Kidney glomerular epithelial cell (primary cell): ENCODE measurements around the gene LAD1.

Experiments
- DNase-seq: peaks from one replicate; lab custom pipeline; 2025; lab: John Stamatoyannopoulos, UW

Gene LAD1

DNA sequence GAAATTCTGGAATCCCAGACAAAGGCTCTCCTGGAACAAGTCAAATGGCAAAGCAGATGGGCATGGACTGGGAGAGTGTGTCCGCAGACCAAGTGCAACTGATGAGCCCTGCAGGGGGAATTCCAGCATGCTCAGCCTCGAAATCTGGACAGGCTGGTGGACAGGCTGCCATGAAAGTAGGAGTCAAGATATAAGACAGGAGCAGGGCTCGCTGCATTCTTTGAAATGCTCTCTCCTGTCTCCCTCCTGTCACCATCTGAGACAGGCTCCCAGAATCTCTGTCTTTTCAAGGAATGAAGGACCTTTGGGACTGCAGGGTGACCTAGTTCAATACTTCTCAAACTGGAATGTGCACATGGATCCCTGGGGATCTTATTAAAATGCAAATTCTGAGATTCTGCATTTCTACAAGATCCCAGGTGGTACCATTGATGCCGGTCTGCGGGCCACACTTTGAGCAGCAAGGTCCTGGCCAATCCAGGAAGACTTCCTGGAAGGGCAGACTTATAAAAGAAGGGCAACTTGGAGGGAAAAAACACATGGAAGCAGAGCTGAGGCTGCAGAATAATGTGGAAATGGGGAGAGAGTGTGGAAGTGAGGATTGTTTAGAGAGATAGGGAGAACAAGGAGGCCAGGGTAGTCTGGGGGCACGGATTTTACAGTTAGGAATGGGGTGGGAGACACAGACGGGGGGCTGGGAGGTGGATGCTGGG, 51.5 kb downstream of the LAD1 start:
- no peak for DNase-seq

DNA sequence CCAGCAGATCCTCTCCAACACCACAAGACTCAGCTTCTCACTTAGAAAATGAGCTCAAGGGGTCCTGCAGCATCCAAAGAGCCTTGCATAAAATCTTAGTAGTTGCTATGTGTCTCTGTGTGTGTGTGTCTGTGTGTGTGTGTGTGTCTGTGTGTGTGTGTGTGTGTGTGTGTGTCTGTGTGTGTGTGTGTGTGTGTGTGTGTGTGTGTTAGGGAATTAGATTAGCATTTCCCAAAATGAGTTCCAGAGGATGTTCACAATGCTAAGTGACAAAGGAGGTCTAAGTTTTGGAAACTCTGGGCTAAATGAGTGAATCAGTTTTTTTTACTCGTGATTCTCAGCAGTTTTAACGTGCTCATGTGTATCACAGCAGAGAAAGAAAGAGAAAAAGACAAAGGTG, 52.1 kb downstream of the LAD1 start:
- no peak for DNase-seq

DNA sequence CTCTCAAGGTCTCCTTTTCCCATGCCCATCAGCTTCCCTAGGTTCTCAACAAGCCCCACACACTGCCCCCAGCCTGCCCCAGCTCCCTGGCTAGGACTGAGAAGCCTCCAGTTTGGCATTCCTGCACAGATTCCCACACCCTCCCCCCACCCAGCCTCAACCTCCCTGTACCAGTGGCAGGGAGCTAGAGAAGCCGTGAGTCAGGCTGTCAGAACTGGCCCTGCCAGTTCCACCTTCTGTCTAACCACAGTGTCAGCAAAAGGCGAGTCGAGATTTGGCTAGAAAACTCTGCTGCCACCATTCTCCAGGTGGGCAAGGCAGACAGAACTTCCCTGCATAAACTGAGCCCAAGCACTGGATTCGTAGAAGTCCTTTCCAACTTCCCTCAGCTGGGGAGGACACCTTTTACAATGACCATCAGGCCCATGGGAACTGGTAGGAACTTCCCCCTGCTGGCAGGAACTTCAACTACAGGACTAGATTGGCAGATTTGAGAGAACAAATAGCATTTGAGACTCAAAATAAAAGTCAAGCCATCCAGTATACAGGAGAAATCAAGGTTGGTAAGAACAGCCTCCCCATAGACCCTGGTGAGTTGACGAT, 52.7 kb downstream of the LAD1 start:
- DNase-seq = peak; percentile 50

DNA sequence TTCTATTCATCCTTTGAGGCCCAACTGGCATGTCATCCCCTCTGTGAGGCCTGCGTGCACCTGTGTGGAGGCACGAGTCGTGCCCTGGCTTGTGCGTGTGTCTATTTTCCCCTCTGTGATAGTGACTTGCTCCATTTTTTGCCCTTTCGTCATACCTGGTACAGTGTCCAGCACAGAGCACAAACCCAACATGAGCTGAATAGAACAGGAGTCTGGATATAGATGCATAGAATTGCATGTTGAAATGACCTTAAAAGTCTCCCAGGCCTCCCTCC, 54.1 kb downstream of the LAD1 start:
- no peak for DNase-seq

DNA sequence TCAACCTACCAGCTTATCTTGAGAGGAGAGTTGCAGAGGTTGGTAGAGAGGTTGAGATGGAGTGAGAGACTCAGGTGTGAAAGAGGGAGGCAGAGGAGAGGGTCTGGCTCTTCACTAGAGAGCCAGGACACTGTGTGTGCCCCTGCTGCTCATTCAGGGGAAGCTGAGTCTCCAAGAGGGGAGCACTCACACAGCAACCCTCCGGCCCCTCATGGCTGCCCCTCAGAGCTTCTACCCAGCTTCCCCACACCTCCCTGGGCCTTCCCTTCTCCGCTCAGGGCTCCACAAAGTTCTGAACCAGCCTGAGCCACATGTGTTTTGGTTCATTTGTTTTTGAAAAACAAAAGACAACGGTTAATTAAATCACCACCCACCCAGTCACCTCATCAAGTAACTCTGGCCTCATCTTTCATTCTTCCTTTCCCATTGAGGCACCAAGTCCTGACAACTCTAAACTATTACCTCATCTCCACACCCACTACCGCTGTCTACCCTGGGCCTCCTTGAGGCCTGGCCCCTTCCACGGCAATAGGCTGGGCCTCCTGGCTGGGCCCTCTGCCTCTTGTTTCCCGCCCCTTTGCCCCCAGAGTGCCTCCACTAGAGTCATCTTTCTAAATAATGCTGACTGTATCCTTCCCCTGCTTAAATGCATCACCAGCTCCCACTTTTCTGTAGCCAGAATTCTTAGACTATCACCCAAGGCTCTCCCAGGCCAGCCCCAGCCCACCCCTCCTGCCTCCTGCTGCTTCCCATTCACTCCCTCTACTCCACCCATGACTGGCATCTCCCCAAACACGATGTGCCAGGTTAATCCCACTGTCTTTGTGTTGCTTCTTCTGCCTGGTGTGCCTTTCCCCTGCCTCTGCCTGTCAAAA, 54.7 kb downstream of the LAD1 start:
- DNase-seq = no peak

DNA sequence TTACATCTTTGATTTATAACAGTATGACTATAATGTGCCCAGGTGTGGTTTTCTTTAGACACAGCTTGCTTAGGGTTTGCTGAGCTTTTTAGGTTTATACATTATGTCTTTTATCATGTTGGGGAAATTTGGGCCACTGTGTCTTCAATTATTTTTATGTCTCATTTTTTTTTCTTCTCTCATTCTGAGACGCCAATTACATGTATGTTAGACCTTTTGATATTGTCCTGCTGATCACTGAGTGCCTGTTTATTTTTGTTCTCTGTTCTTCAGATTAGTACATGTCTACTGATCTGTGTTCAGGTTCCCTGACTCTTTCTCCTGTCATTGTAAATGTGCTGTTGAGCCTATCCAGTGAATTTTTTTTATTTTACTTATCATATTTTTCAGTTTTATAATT, 57.7 kb downstream of the LAD1 start:
- no peak for DNase-seq

DNA sequence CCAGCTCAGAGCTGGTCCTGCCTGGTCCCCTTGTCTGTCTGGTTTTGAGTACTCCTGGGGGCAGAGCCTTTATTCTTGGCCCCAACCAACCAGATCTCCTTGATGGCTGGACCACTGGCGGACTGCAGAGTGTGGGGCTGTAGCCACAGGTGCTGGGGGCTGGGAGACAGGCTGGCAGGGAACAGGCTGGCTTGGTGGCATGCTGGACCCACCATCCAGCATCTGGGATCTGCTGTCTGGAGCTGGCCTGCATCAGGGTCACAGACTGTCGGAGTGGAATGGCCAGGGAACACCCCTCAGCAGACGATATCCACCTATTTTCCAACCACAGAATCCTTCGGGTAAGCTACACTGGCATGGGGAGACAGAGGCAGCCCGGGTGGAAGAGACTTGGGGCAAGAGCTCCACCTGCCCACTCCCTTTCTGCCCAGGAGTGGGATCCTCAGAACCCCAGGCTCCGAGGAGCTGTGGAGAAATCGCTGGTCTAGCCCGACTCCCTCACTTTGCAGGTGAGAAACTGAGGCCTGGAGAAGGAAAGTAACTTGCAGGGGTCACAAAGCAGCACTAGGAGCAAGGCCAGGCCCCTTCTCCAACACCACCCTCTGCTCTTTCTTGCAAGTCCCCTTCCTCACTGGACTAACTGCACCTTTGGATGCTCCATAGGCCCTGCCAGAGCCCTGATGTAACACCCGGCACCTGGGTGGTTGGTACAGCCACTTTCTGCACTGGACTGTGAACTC, 62.2 kb downstream of the LAD1 start:
- no peak for DNase-seq

DNA sequence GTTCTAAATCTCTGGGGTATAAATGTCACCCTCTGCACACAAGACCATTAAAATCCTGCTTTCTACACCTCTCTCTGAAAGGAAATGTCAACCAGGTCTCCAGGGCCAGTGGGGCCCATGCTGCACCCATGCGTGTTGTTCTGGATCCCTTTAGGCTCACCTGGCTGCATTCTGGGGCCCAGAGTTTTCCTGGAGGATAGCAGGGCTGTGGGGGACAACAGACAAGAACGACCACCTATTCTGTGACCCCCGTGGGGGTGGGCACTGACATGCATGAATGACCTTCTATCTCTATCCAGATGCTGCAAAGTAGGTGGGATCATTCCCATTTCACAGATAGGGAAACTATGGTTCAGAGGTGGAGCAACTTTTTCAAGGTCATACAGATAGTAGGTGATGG, 63.2 kb downstream of the LAD1 start:
- no peak for DNase-seq

DNA sequence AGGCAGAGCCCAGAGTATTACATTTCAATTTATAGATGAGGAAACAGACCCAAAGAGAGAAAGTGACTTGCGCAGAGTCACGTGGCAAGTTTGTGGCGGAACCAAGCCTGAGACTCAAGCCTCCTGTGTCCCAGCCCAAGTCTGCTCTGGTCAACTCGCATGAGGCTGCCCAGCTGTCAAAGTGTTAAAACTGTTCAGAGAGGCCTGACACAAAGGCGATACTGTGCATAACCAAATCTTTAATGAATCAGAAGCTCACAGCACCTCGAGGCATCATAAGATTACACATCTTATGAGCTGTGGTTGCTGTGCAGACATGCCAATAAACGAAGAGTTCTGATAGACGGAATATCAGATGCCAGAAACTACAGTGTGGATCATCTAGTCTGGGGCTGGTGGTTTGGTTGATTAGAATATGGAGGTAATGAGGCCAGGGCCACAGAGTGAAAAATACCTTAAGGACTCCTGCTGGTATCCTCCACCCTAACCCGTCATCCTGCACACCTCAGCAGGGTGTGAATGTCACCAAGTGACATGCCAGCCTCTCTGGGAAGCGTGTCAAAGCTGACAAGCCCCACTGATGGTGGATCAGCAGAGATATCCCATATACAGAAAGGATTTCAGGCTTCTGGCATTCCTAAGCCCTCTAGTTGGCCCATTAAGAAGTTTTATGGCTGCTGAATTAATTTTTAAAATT, 63.8 kb downstream of the LAD1 start:
- no peak for DNase-seq

DNA sequence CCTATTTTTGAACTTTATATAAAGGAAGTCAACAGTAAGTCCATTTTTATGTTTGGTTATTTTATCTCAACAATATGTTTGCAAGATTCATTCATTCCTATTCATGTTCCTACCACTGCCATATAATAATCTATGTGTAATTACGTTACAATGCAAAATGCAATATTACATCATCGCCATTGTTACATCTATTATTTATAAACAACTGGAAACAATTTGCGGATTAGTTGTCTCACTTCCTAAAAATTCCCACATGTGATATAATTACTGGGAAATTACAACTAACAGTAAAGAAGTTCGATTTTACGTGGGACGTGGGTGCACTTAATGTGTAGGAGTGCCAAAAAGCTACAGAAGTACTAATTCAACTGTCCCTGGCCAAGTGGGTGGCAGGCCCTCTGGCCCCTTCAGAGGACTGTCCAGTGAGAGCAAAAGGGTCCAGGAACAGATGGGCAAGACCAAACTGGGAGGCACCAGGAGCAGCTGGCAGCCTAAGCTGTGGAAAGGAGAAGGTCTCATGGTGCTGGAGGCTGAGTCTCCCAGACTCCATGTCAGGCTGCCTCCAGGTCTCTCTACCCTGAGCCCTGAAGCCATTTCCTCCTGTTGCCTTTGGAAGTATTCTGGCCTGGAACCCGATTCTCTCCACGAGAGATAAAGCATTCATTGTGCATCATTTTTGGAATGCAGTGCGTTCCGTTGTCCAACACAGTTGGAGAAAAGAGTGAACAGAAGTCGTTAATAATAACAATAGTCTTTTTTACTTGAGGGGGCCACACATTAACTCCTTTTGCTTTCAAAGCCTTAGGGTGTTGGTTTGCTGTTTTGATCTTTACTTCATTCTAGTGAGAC, 64.6 kb downstream of the LAD1 start:
- no peak for DNase-seq

DNA sequence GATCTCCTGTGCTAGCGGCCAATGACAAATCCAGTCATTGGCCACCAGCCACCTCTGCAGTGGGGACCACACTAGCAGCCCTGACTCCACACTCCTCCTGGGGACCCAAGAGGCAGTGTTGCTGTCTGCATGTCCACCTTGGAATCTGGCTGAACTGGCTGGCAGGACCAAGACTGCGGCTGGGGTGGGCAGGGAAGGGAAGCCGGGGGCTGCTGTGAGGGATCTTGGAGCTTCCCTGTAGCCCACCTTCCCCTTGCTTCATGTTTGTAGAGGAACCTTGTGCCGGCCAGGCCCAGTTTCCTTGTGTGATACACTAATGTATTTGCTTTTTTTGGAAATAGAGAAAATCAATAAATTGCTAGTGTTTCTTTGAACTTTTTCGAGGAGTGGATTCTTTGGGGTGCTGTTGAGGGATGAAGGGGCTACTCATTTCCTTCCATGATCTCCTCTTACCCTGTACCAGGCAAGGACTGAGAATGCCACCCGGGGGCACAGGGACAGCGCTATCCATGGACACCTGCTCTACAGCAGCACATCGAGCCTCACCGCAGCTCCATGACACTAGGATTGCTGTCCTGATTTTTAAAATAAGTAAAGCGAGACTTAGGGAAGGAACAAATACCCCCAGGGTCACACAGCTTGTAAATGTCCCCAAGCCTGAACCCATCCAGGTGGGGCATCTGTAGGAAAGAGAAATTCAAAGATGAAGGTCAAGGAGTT, 66.3 kb downstream of the LAD1 start:
- DNase-seq = no peak

DNA sequence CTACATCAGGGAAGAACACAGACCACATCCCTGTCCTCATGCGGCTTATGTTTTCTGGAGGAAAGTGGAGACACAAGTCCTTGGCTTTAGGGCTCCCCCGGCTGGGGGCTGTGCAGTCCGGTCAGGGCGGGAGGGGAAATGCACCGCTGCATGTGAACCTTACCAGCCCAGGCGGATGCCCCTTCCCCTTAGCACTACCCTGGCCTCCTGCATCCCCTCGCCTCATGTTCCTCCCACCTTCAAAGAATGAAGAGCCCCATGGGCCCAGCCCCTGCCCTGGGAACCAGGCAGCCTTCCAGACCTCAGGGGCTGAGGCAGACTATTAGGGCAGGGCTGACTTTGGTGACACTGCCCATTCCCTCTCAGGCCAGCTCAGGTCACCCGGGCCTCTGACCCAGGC, 67.1 kb downstream of the LAD1 start:
- no peak for DNase-seq

DNA sequence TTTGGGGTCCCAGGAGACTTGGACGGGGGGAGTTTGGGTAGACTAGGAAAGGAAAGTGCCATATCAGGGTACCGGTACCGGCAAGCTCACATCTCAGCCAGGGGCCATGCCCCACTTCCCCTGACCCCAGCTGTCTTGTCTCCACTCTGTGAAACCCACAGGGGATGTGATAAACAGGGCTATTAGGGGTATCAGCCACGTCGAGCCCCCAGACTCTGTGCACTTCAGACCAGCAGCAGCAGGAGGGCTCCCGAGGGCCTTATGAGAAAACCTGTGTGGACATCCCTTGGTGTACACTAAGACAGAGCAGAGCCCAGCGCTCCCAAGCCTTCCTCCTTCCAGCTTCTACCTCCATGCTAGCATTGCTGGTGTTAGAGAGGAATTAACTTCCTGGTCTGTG, 68.0 kb downstream of the LAD1 start:
- DNase-seq = no peak
